Measurements from ENCODE around the gene MAGEF1. TPM values are rescaled to one million over a fixed set of nuclear protein-coding genes. Genes with fewer than 3 reads are reported as not detected.

Gene MAGEF1
- total RNA-seq, 2 donors from 2014 or later, result 50.2 to 71.6 TPM

DNA sequence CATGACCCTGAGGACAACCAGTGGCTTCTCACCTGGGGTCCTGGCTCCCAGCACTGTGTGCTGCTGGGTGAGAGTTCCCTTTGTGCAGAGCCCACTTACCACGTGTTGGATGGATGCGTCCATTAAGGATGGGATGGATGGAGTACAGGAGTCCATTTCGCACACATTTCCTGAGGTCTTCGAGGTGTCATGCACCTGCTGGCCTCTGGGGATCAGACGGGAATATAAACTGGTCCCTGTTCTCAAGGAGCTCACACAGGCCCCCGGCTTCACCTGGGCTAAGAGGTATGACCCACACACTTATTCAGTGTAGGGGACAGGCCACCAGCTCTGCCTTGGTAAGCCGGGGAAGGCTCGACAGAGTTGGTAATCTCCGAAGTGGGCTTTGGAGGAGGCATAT, 39.5 kb downstream of the MAGEF1 start:
- Histone ChIP-seq H3K27me3 (replicated peaks; ENCODE audit: insufficient read depth) (no peaks in the 10 kb centered on the region), H3K27ac (no peak overlapping the region), H3K9me3 (no peaks in the 10 kb centered on the region), H3K4me3 (no peak overlapping the region), H3K4me1 (replicated peaks) (no peaks in the 10 kb centered on the region), H3K36me3 (no peaks in the 10 kb centered on the region)
- intact Hi-C loops (cut with DNase I), result no loop called here
- DNase-seq (ENCODE audit: low spot score), result no peak
- 90% methylated on average over 9 of the region's 9 CpGs for WGBS
- TF ChIP-seq POLR2A (IDR thresholded peaks at IDR 0.05), result no peak
- TF ChIP-seq, protein P1, sequence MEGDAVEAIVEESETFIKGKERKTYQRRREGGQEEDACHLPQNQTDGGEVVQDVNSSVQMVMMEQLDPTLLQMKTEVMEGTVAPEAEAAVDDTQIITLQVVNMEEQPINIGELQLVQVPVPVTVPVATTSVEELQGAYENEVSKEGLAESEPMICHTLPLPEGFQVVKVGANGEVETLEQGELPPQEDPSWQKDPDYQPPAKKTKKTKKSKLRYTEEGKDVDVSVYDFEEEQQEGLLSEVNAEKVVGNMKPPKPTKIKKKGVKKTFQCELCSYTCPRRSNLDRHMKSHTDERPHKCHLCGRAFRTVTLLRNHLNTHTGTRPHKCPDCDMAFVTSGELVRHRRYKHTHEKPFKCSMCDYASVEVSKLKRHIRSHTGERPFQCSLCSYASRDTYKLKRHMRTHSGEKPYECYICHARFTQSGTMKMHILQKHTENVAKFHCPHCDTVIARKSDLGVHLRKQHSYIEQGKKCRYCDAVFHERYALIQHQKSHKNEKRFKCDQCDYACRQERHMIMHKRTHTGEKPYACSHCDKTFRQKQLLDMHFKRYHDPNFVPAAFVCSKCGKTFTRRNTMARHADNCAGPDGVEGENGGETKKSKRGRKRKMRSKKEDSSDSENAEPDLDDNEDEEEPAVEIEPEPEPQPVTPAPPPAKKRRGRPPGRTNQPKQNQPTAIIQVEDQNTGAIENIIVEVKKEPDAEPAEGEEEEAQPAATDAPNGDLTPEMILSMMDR (IDR thresholded peaks at IDR 0.05), result no peak
- TF ChIP-seq POLR2AphosphoS5 (IDR thresholded peaks at IDR 0.05), result no peak

DNA sequence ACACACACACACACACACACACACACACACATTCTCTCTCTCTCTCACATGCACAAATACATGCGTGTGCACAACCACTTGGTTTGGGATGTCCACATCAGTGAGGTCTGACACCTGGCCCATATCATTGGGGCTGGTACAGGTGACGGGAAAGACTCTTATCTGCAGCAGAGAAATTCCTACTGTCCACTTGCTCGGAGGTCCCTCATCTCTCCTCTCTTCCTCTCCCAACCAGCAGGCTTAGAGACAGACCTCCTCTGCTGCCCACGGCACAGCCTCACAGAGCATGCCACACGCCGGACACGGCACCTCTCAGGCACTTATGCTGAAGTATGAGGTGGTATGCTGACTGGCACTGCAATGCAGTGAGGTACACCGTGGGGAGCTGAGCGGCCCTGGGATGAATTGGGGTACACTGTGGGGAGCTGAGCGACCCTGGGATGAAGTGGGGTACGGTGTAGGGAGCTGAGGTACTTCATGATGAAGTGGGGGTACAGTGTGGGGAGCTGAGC, 41.7 kb downstream of the MAGEF1 start:
- Histone ChIP-seq H3K9me3 (no peaks in the 10 kb centered on the region), H3K36me3 (no peaks in the 10 kb centered on the region), H3K4me3 (no peak overlapping the region), H3K4me1 (replicated peaks) (no peaks in the 10 kb centered on the region), H3K27ac (no peak overlapping the region), H3K27me3 (replicated peaks; ENCODE audit: insufficient read depth) (no peaks in the 10 kb centered on the region)
- no peak for TF ChIP-seq POLR2AphosphoS5 (IDR thresholded peaks at IDR 0.05)
- TF ChIP-seq POLR2A (IDR thresholded peaks at IDR 0.05), result no peak
- WGBS, result 83% methylated on average over 11 of the region's 11 CpGs
- intact Hi-C loops (cut with DNase I), result no loop called here
- no peak for DNase-seq (ENCODE audit: low spot score)

DNA sequence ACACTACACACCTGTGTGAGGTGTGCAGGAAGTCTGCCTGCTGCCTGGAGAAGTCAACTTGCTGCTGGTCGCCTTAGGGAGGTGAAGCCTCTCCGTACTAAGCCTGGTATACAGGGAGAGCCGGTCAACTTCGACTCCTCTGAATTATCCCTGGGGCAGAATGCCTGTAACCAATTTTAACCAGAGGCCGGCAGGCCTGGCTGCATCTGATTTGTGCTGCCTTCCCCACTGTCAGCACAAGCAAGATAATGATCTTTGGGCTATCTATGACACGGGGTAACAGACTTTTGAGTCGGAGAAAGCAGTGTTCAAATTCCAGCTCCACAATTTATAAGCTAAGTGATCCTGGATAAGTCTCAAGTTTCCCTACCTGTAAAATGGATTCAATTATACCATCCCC, 42.3 kb downstream of the MAGEF1 start:
- Histone ChIP-seq H3K4me3 (no peak overlapping the region), H3K27me3 (replicated peaks; ENCODE audit: insufficient read depth) (no peaks in the 10 kb centered on the region), H3K4me1 (replicated peaks) (no peaks in the 10 kb centered on the region), H3K36me3 (no peaks in the 10 kb centered on the region), H3K9me3 (no peaks in the 10 kb centered on the region), H3K27ac (no peak overlapping the region)
- 50% methylated on average over 6 of the region's 7 CpGs for WGBS
- intact Hi-C loops (cut with DNase I), result no loop called here
- DNase-seq (ENCODE audit: low spot score), result no peak
- TF ChIP-seq, protein P1 (IDR thresholded peaks at IDR 0.05), result no peak
- TF ChIP-seq POLR2A (IDR thresholded peaks at IDR 0.05), result no peak
- TF ChIP-seq POLR2AphosphoS5 (IDR thresholded peaks at IDR 0.05), result no peak

DNA sequence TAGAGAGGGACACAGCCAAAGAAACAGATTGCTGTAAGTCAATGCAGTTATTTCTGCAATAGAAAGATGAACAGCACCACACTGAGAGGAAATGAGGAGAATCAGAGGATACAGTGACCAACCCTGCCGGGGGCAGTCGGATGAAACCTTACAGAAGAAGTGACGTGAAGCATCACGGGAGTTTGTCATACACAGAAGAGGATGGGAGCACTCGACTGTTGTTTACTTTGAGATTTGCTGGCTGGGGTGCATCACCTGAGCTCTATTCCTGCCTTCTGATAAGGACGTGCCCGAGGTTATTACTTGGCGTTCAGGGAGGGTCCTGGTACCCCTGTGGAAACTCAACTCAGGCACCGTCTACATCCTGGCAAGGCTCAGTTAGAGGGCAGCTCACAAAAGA, 45.4 kb downstream of the MAGEF1 start:
- no peak for DNase-seq (ENCODE audit: low spot score)
- WGBS, result 76% methylated on average over 9 of the region's 9 CpGs

DNA sequence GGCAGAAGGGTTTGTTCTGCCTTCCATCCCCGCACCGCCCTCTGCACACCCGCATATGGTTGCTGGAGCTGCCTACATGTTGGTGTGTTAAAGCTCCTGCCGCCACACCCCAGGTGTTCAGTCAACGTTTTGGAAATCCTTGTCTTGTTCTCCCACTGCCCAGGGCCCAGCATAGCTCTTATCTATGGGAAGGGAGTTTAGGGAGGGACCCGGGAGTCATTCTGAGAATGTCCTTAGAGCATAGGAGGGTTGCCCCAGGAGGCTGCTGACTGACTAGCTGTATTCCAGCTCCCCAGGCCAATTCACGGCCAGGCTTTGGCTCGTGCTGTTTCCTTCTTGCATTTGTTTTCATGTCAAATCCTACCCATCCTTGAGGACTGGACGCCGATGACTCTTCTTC, 46.8 kb downstream of the MAGEF1 start:
- 83% methylated on average over 10 of the region's 10 CpGs for WGBS
- H3K27me3 ChIP-seq (replicated peaks; ENCODE audit: insufficient read depth), result no peaks in the 10 kb centered on the region

More for the DNA sequence above, 45.4 kb downstream of the MAGEF1 start:
- Histone ChIP-seq H3K4me3 (no peak overlapping the region), H3K27ac (no peak overlapping the region), H3K9me3 (no peaks in the 10 kb centered on the region), H3K27me3 (replicated peaks; ENCODE audit: insufficient read depth) (no peaks in the 10 kb centered on the region), H3K4me1 (replicated peaks) (no peaks in the 10 kb centered on the region), H3K36me3 (no peaks in the 10 kb centered on the region)
- no peak for TF ChIP-seq POLR2A (IDR thresholded peaks at IDR 0.05)
- TF ChIP-seq POLR2AphosphoS5 (IDR thresholded peaks at IDR 0.05), result no peak
- TF ChIP-seq, protein P1 (IDR thresholded peaks at IDR 0.05), result no peak
- intact Hi-C loops (cut with DNase I), result no loop called here

More for the DNA sequence above, 46.8 kb downstream of the MAGEF1 start:
- Histone ChIP-seq H3K4me1 (replicated peaks) (no peaks in the 10 kb centered on the region), H3K27ac (no peak overlapping the region), H3K9me3 (no peaks in the 10 kb centered on the region), H3K36me3 (no peaks in the 10 kb centered on the region), H3K4me3 (no peak overlapping the region)
- TF ChIP-seq POLR2AphosphoS5 (IDR thresholded peaks at IDR 0.05) (no peak), POLR2A (IDR thresholded peaks at IDR 0.05) (no peak)
- TF ChIP-seq, protein P1 (IDR thresholded peaks at IDR 0.05), result no peak
- DNase-seq (ENCODE audit: low spot score), result no peak
- intact Hi-C loops (cut with DNase I), result no loop called here
